MCF 10A (cell line): Measurements from ENCODE around the gene FRY. TPM values are rescaled to one million over a fixed set of nuclear protein-coding genes. Genes with fewer than 3 reads are reported as not detected.

Experiments
- BruUV-seq: library from RNA; stranded (reverse); fragments of 400-500 nt; replicated peaks from 2 replicates; lab custom pipeline; 2021; lab: Mats Ljungman, UMichigan
- CTCF ChIA-PET: fragments of 300-600 bp; sonication (Branson Sonifier 250); formaldehyde crosslinking; extraction: SDS; loops from one replicate; lab custom pipeline; 2021; ENCODE audit warnings: antibody characterized with exemption, inconsistent platforms; lab: Yijun Ruan, JAX
- POLR2A ChIA-PET: fragments of 300-600, 350-650 bp; sonication (Branson Sonifier 250); formaldehyde crosslinking; extraction: SDS; loops from one replicate; lab custom pipeline; 2020; ENCODE audit warnings: antibody characterized with exemption, inconsistent platforms; lab: Yijun Ruan, JAX
- DNase-seq: peaks from one replicate; pipeline ENCODE4 v3.0.0-alpha.2; 2018; ENCODE audit not compliant: unreplicated experiment
- H3K27ac Mint-ChIP-seq: one replicate; pipeline ENCODE4 v1.8.0; 2022; ENCODE audit warnings: mild to moderate bottlenecking, low read depth, mixed read lengths; ENCODE audit not compliant: unreplicated experiment
- H3K27me3 Mint-ChIP-seq: one replicate; pipeline ENCODE4 v1.8.0; 2022; ENCODE audit warnings: mixed read lengths; ENCODE audit not compliant: insufficient read depth, unreplicated experiment
- H3K36me3 Mint-ChIP-seq: one replicate; pipeline ENCODE4 v1.8.0; 2022; ENCODE audit warnings: mild to moderate bottlenecking, moderate library complexity, mixed read lengths; ENCODE audit not compliant: insufficient read depth, unreplicated experiment
- H3K4me1 Mint-ChIP-seq: one replicate; pipeline ENCODE4 v1.8.0; 2022; ENCODE audit warnings: mixed read lengths; ENCODE audit not compliant: insufficient read depth, unreplicated experiment
- H3K4me3 Mint-ChIP-seq: one replicate; pipeline ENCODE4 v1.8.0; 2022; ENCODE audit warnings: mild to moderate bottlenecking, moderate library complexity, mixed read lengths; ENCODE audit not compliant: unreplicated experiment
- H3K9me3 Mint-ChIP-seq: one replicate; pipeline ENCODE4 v1.8.0; 2022; ENCODE audit warnings: mixed read lengths; ENCODE audit not compliant: unreplicated experiment
- CTCF ChIP-seq: fragments of 200-600 bp; IDR thresholded peaks from one replicate; pipeline ENCODE4 v1.8.0; 2022; ENCODE audit warnings: antibody characterized with exemption, mild to moderate bottlenecking; ENCODE audit not compliant: unreplicated experiment
- intact Hi-C: fragments of 100-400 bp; cut with micrococcal nuclease; formaldehyde crosslinking; loops from 2 replicates; pipeline ENCODE4 v1.14.1; 2022
- total RNA-seq: library from RNA; stranded (reverse); gene quantifications from 2 replicates; pipeline ENCODE4 v1.2.3, GENCODE V29; 2022

The FRY gene
- total RNA-seq, 1 experiment from 2014 or later: 8.9 TPM

DNA sequence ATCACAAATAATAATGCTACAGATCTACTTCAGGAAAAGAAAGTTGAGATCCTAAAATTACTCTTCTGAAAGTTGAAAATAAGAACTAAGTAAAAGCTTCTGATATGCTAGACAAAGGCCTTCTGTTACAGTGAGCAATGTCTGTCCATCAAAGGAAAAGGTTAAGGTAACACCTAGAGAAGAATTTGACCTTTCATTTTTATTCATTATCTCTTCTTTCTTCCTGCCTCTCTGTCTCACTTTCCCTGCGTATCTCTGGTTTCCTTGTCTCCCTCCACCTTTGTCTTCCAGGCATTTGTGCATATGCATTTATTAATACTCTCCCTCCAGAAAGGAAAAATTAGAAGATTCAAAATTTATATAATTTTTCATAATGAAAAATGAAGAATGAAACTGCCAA, 234.6 kb downstream of the FRY start:
- Mint-ChIP-seq H3K36me3 (peaks cover 21% of the 10 kb centered on the region), H3K27ac (no peak overlapping the region), H3K27me3 (no peaks in the 10 kb centered on the region), H3K4me1 (peaks cover 20% of the 10 kb centered on the region), H3K4me3 (no peak overlapping the region), H3K9me3 (no peaks in the 10 kb centered on the region)
- no TSS peak for BruUV-seq
- intact Hi-C loops: no loop called here
- ChIA-PET CTCF (interaction anchor here (0.9 to 1.0 kb wide), 2 partner anchors 316 to 352 kb away, joined by 3 to 5 read pairs; no protein-coding TSS in a partner anchor), POLR2A (interaction anchor here (0.6 to 1.3 kb wide), 2 partner anchors 12 to 123 kb away, joined by 3 read pairs; no protein-coding TSS in a partner anchor)
- no peak for DNase-seq
- TF ChIP-seq CTCF: no peak

DNA sequence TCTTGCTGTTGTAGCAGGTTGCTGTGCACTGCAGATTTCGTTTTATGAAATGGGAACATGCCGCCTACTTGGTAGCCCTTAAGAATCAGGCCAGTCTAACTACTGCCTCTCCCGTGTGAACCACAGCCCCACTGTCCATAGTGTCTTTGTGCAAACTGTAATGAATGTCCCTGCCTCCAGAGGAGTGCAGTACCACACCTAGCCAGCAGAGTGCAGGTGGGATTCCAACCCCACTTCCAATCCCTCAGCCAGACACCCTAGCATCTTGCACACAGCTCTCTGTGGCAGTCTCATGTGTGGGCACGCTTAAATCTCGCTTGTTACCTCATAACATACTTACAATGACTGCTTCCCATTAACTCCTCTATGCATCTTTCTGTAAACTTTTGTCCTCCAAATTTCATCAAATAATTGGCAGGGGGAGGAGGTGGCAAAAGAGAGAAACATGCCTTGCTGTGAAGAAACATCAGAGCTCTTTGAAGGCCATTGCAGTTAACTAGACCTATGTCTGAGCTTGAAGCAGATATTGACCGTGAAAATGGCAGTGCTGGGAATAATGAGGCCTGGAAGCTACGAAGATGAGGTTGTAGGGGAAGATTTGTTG, 236.4 kb downstream of the FRY start:
- peak; percentile 53 for TF ChIP-seq CTCF
- intact Hi-C loops: no loop called here
- DNase-seq: peak; percentile 60
- no peak overlapping the region for H3K27ac Mint-ChIP-seq
- H3K9me3 Mint-ChIP-seq: no peaks in the 10 kb centered on the region
- BruUV-seq: no TSS peak
- ChIA-PET POLR2A (interaction anchor here (0.6 to 1.2 kb wide), 3 partner anchors 13 to 28 kb away, joined by 3 to 5 read pairs (median 4); no protein-coding TSS in a partner anchor), CTCF (interaction anchor here (0.6 to 2.3 kb wide), 16 partner anchors 11 to 870 kb away, joined by 3 to 7 read pairs (median 4); partner anchors contain the start of genes BRCA2 and ZAR1L)
- no peaks in the 10 kb centered on the region for H3K27me3 Mint-ChIP-seq
- no peak overlapping the region for H3K4me3 Mint-ChIP-seq
- peaks cover 18% of the 10 kb centered on the region for H3K4me1 Mint-ChIP-seq
- H3K36me3 Mint-ChIP-seq: peaks cover 14% of the 10 kb centered on the region

DNA sequence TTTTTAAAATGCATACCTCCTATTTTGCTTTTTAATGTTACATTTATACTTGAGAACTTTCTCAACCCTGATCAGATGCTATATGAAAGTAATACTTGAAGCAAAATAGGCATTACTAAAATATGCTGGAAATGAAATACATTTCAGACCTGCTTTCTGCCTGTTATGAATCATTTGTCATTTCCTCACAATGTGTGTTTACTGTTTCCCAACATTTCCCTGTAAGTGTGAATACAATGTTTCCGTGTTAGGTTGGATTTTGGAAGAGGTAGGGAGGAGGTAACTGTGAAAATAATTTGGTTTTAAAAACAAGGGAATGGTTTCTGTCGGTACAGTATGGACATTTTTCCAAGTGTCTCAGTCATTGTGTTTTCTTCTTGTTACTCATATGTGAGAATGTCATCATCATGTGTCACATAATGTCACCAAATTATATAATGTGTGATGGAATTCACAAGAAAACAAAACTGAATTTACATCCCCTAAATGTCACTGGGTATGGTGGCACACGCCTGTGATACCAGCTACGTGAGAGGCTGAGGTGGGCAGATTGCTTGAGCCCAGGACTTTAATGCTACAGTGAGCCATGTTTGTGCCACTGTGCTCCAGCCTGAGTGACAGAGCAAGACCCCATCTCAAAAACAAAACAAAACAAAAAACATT, 240.6 kb downstream of the FRY start:
- peak; percentile 56 for DNase-seq
- Mint-ChIP-seq H3K27ac (peak overlapping the region; percentile 16), H3K4me1 (peaks cover 11% of the 10 kb centered on the region), H3K36me3 (peaks cover 14% of the 10 kb centered on the region), H3K4me3 (no peak overlapping the region), H3K9me3 (no peaks in the 10 kb centered on the region), H3K27me3 (no peaks in the 10 kb centered on the region)
- BruUV-seq: no TSS peak
- intact Hi-C loops: no loop called here
- ChIA-PET CTCF (no interaction called here), POLR2A (interaction anchor here (0.7 to 1.6 kb wide), 2 partner anchors 10 to 13 kb away, joined by 3 to 4 read pairs; no protein-coding TSS in a partner anchor)
- no peak for TF ChIP-seq CTCF

DNA sequence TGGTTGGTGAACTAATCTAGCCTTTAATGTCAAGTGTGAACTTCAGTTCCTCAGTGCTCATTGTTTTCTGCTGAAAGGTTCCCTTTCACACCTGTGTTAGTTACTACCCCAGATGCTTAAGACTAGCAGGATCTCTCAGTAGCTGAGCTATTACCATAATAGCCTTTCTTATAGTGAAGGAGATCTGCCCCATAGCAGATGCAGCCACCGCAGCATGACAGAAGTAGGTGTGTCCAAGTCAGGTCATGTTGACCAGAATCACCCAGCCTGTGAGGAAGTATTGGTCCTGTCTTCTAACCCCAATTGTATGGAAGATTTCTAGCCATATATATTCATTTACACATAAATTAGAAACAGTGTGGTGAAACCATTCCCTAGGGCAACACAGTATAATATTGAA, 246.3 kb downstream of the FRY start:
- no peak for DNase-seq
- no peak overlapping the region for H3K4me3 Mint-ChIP-seq
- H3K27ac Mint-ChIP-seq: no peak overlapping the region
- ChIA-PET CTCF (interaction anchor here (1.1 kb wide), 1 partner anchor 29 kb away, joined by 3 read pairs; no protein-coding TSS in a partner anchor), POLR2A (no interaction called here)
- no peaks in the 10 kb centered on the region for H3K4me1 Mint-ChIP-seq
- BruUV-seq: no TSS peak
- H3K36me3 Mint-ChIP-seq: peaks cover 15% of the 10 kb centered on the region
- intact Hi-C loops: no loop called here
- no peak for TF ChIP-seq CTCF
- H3K27me3 Mint-ChIP-seq: no peaks in the 10 kb centered on the region
- H3K9me3 Mint-ChIP-seq: no peaks in the 10 kb centered on the region
